SK-N-SH (cell line): Measurements from ENCODE around the gene C14orf93. TPM values are rescaled to one million over a fixed set of nuclear protein-coding genes. Genes with fewer than 3 reads are reported as not detected.

Experiments used
- CTCF ChIA-PET: fragments of 300-600, 350-600 bp; formaldehyde crosslinking; extraction: SDS; loops from one replicate; lab custom pipeline; 2021; lab: Yijun Ruan, JAX
- POLR2A ChIA-PET: fragments of 350-600 bp; sonication (Branson Sonifier 250); formaldehyde crosslinking; extraction: SDS; loops from one replicate; lab custom pipeline; 2020; ENCODE audit warnings: antibody characterized with exemption, inconsistent platforms; lab: Yijun Ruan, JAX
- DNase-seq: peaks from one replicate; pipeline ENCODE4 v3.0.0; 2012
- H2AFZ ChIP-seq: fragments of 200-600 bp; sonication (generic); 2 replicates; pipeline ENCODE4 v1.8.1; 2016; ENCODE audit warnings: antibody characterized with exemption, mild to moderate bottlenecking, low read depth
- H3F3A ChIP-seq: fragments of 200-600 bp; sonication (generic); replicated peaks from 2 replicates; pipeline ENCODE3; 2016; ENCODE audit warnings: antibody characterized with exemption, mild to moderate bottlenecking; ENCODE audit not compliant: insufficient read depth
- H3K27ac ChIP-seq, 2 experiments: fragments of 200-500 bp in 1 of 2; fragments of 200-600 bp in 1 of 2; sonication (Bioruptor generic) in 1 of 2; sonication (generic), shearing (Covaris generic) in 1 of 2; 2 replicates each; pipeline versions ENCODE4 v1.5.1 to v1.6.1; 2014 to 2016; ENCODE audit warnings: low read depth in 2 of 2, inconsistent platforms in 1 of 2, low read length in 1 of 2, mild to moderate bottlenecking in 1 of 2, mixed read lengths in 1 of 2
- H3K27me3 ChIP-seq: fragments of 200-600 bp; sonication (generic), shearing (Covaris generic); 2 replicates; pipeline ENCODE4 v1.6.1; 2016; ENCODE audit warnings: mixed run types; ENCODE audit not compliant: insufficient read depth
- H3K36me3 ChIP-seq, 2 experiments: fragments of 200-500 bp in 1 of 2; fragments of 200-600 bp in 1 of 2; sonication (Bioruptor generic) in 1 of 2; sonication (generic) in 1 of 2; replicated peaks in 1 of 2; 2 replicates each; pipeline versions ENCODE3 to v1.5.1; 2014 to 2016; ENCODE audit warnings: low read length in 1 of 2, mild to moderate bottlenecking in 1 of 2; ENCODE audit not compliant: insufficient read depth in 2 of 2, control insufficient read depth in 1 of 2
- H3K4me1 ChIP-seq, 2 experiments: fragments of 200-500 bp in 1 of 2; fragments of 200-600 bp in 1 of 2; sonication (Bioruptor generic) in 1 of 2; sonication (generic), shearing (Covaris generic) in 1 of 2; 2 replicates each; pipeline versions ENCODE4 v1.5.1 to v1.6.1; 2014 to 2016; ENCODE audit warnings: low read depth in 1 of 2, low read length in 1 of 2, mixed run types in 1 of 2; ENCODE audit not compliant: insufficient read depth in 2 of 2, control insufficient read depth in 1 of 2
- H3K4me2 ChIP-seq: fragments of 200-600 bp; sonication (generic), shearing (Covaris generic); 2 replicates; pipeline ENCODE4 v1.6.1; 2017; ENCODE audit warnings: mixed run types
- H3K4me3 ChIP-seq, 2 experiments: fragments of 200-500 bp in 1 of 2; fragments of 200-600 bp in 1 of 2; sonication (Bioruptor generic) in 1 of 2; sonication (generic), shearing (Covaris generic) in 1 of 2; 2 replicates each; pipeline versions ENCODE4 v1.5.1 to v1.8.1; 2014 to 2016; ENCODE audit warnings: low read depth in 2 of 2, inconsistent platforms in 1 of 2, low read length in 1 of 2, mild to moderate bottlenecking in 1 of 2, mixed read lengths in 1 of 2, moderate library complexity in 1 of 2
- H3K79me2 ChIP-seq: fragments of 200-600 bp; sonication (generic); 2 replicates; pipeline ENCODE4 v1.8.1; 2017; ENCODE audit warnings: mild to moderate bottlenecking; ENCODE audit not compliant: insufficient read depth
- H3K9ac ChIP-seq: fragments of 200-600 bp; sonication (generic); 2 replicates; pipeline ENCODE4 v1.6.1; 2017; ENCODE audit warnings: mixed run types
- H3K9me2 ChIP-seq: fragments of 200-600 bp; sonication (generic); 2 replicates; pipeline ENCODE4 v1.6.1; 2017; ENCODE audit warnings: mixed run types
- H3K9me3 ChIP-seq: fragments of 200-600 bp; sonication (generic); 2 replicates; pipeline ENCODE4 v1.6.1; 2017; ENCODE audit warnings: mixed run types, mild to moderate bottlenecking, moderate library complexity
- H4K20me1 ChIP-seq: fragments of 200-600 bp; sonication (generic); 2 replicates; pipeline ENCODE4 v1.6.1; 2017; ENCODE audit warnings: mild to moderate bottlenecking, mixed run types; ENCODE audit not compliant: insufficient read depth
- CHD2 ChIP-seq: fragments of 150-350 bp; IDR thresholded peaks from 2 replicates; pipeline ENCODE4 v1.6.1; 2018; ENCODE audit warnings: low read length; ENCODE audit not compliant: partially characterized antibody
- CTCF ChIP-seq: fragments of 200-600 bp; sonication (generic); IDR thresholded peaks from 2 replicates; pipeline ENCODE4 v1.6.1; 2017; ENCODE audit warnings: antibody characterized with exemption, mild to moderate bottlenecking, moderate library complexity
- EP300 ChIP-seq, 2 experiments: IDR thresholded peaks; 2 replicates each; pipeline versions ENCODE4 v1.4.0 to v1.6.1; 2012; ENCODE audit warnings: borderline replicate concordance in 1 of 2, low read depth in 1 of 2, low read length in 1 of 2
- FOXJ3 ChIP-seq: sonication (generic); formaldehyde crosslinking; IDR thresholded peaks from 2 replicates; pipeline ENCODE4 v1.5.1; 2020; ENCODE audit warnings: mild to moderate bottlenecking, missing genetic modification reagents
- FOXM1 ChIP-seq: IDR thresholded peaks from 2 replicates; pipeline ENCODE4 v1.4.0; 2012; ENCODE audit warnings: low read depth, mild to moderate bottlenecking
- GABPA ChIP-seq: IDR thresholded peaks from 2 replicates; pipeline ENCODE4 v1.4.0; 2012; ENCODE audit warnings: low read depth, mild to moderate bottlenecking
- GATA2 ChIP-seq: sonication (generic); formaldehyde crosslinking; IDR thresholded peaks from 2 replicates; pipeline ENCODE4 v1.5.0; 2020; ENCODE audit warnings: mild to moderate bottlenecking, missing genetic modification reagents
- IRF3 ChIP-seq: fragments of 150-350 bp; IDR thresholded peaks from 2 replicates; pipeline ENCODE4 v1.6.1; 2016; ENCODE audit warnings: mild to moderate bottlenecking, low read depth, low read length
- JUND ChIP-seq: IDR thresholded peaks from 2 replicates; pipeline ENCODE4 v1.4.0; 2012
- MXI1 ChIP-seq: IDR thresholded peaks from 2 replicates; pipeline ENCODE4 v1.6.1; 2012; ENCODE audit warnings: mild to moderate bottlenecking, low read depth, low read length, improper control_type of control experiment
- NFIC ChIP-seq: IDR thresholded peaks from 2 replicates; pipeline ENCODE4 v1.4.0; 2012; ENCODE audit warnings: borderline replicate concordance
- NRF1 ChIP-seq: IDR thresholded peaks from 2 replicates; pipeline ENCODE4 v1.6.1; 2012; ENCODE audit warnings: low read depth, mild to moderate bottlenecking, low read length
- PBX3 ChIP-seq: IDR thresholded peaks from 2 replicates; pipeline ENCODE4; 2012
- RFX5 ChIP-seq: IDR thresholded peaks from 2 replicates; pipeline ENCODE4 v1.6.1; 2012; ENCODE audit warnings: mild to moderate bottlenecking, improper control_type of control experiment, low read length
- RXRA ChIP-seq: IDR thresholded peaks from 2 replicates; pipeline ENCODE4 v1.4.0; 2012; ENCODE audit warnings: low read depth, mild to moderate bottlenecking, borderline replicate concordance
- SIN3A ChIP-seq: IDR thresholded peaks from 2 replicates; pipeline ENCODE4 v1.6.1; 2012; ENCODE audit warnings: low read depth, mild to moderate bottlenecking, low read length, moderate library complexity, borderline replicate concordance
- TAF1 ChIP-seq: IDR thresholded peaks from 2 replicates; pipeline ENCODE4 v1.6.1; 2012; ENCODE audit warnings: low read depth, mild to moderate bottlenecking, low read length, moderate library complexity, borderline replicate concordance
- TCF12 ChIP-seq: IDR thresholded peaks from 2 replicates; pipeline ENCODE4 v1.4.0; 2012
- TEAD4 ChIP-seq: IDR thresholded peaks from 2 replicates; pipeline ENCODE4 v1.4.0; 2012; ENCODE audit warnings: mild to moderate bottlenecking, borderline replicate concordance; ENCODE audit not compliant: insufficient read depth
- USF2 ChIP-seq: fragments of 150-350 bp; IDR thresholded peaks from 2 replicates; pipeline ENCODE4 v1.6.1; 2017; ENCODE audit warnings: antibody characterized with exemption, low read length, low read depth, borderline replicate concordance
- ZBTB33 ChIP-seq: IDR thresholded peaks from 2 replicates; pipeline ENCODE4 v1.4.0; 2012; ENCODE audit warnings: low read depth, borderline replicate concordance
- WGBS: methylation state at CpG from one replicate; pipeline ENCODE4 v1.1.6; 2017; ENCODE audit warnings: low lambda C conversion rate; 5-methylcytosine and 5-hydroxymethylcytosine counted together
- polyA plus RNA-seq, 3 experiments: library from polyadenylated mRNA; depleted of rRNA; stranded (reverse); fragments of >200 nt; gene quantifications; 2 replicates each; pipeline ENCODE4 v1.2.3, GENCODE V29; 2012

The C14orf93 gene
- polyA plus RNA-seq, 1 of the 3 experiments (the other 2 are of a cell fraction), result 9.1 TPM

GRCh38 chr14:22991852-22992251, 18.1 kb downstream of the C14orf93 start (continued):
- TF ChIP-seq IRF3 (no peak), MXI1 (no peak), ZBTB33 (no peak), FOXM1 (no peak), TCF12 (no peak), PBX3 (no peak), NRF1 (no peak), CTCF (no peak), RXRA (no peak), EP300 (IDR thresholded peaks at IDR 0.05; ENCODE audit: borderline replicate concordance in 1 of 2, low read depth in 1 of 2, low read length in 1 of 2) (no peak), RFX5 (no peak), TEAD4 (no peak)

GRCh38 chr14:22987291-22987690, 22.7 kb downstream of the C14orf93 start:
- H3F3A ChIP-seq, result no peaks in the 10 kb centered on the region
- TF ChIP-seq FOXJ3 (CRISPR knock-in tag), result no peak
- no peak for TF ChIP-seq TAF1
- TF ChIP-seq NFIC, result no peak
- no peak for TF ChIP-seq TEAD4
- TF ChIP-seq CTCF, result no peak
- TF ChIP-seq EP300 (IDR thresholded peaks at IDR 0.05; ENCODE audit: borderline replicate concordance in 1 of 2, low read depth in 1 of 2, low read length in 1 of 2), result no peak
- TF ChIP-seq NRF1, result no peak
- TF ChIP-seq USF2, result no peak
- TF ChIP-seq RXRA, result no peak
- no peak for TF ChIP-seq RFX5
- TF ChIP-seq GABPA, result no peak
- TF ChIP-seq PBX3, result no peak
- no peak for TF ChIP-seq SIN3A
- TF ChIP-seq CHD2, result no peak
- TF ChIP-seq JUND, result no peak
- TF ChIP-seq GATA2, result no peak
- no peak for TF ChIP-seq TCF12

More at GRCh38 chr14:22987291-22987690, 22.7 kb downstream of the C14orf93 start:
- H3K4me2 ChIP-seq, result no peak overlapping the region
- H4K20me1 ChIP-seq, result no peaks in the 10 kb centered on the region
- H3K4me1 ChIP-seq, result peaks cover 0 to 4% of the 10 kb centered on the region in 2 experiments; a peak in 1 of 4 replicates
- no peaks in the 10 kb centered on the region for H3K9me3 ChIP-seq
- no peaks in the 10 kb centered on the region for H3K36me3 ChIP-seq
- H3K79me2 ChIP-seq, result peaks cover 14% of the 10 kb centered on the region; the same call in 1 of the 2 replicates
- H2AFZ ChIP-seq, result no peak overlapping the region
- no peak for DNase-seq
- H3K9ac ChIP-seq, result no peak overlapping the region
- 81% methylated on average over 8 of the region's 8 CpGs for WGBS
- POLR2A ChIA-PET, result interaction anchor here (1.0 to 2.1 kb wide), 6 partner anchors 8 to 71 kb away, joined by 3 to 27 read pairs (median 6); partner anchors contain the start of gene CDH24
- CTCF ChIA-PET, result interaction anchor here (0.8 to 34.9 kb wide), 39 partner anchors 8 to 1165 kb away, joined by 3 to 1566 read pairs (median 7); partner anchors contain the start of genes CDH24, HAUS4, PRMT5 and PSMB11
- no peak overlapping the region for H3K27ac ChIP-seq
- no peaks in the 10 kb centered on the region for H3K9me2 ChIP-seq
- no peaks in the 10 kb centered on the region for H3K27me3 ChIP-seq
- H3K4me3 ChIP-seq, result no peak overlapping the region
